ENCODE data around the gene LIFR. TPM values are rescaled to one million over a fixed set of nuclear protein-coding genes. Genes with fewer than 3 reads are reported as not detected.

The LIFR gene
- polyA plus RNA-seq, 1 donor (not counting 4 experiments of a cell fraction or from before 2014, with no cell fraction given) = 1.1 TPM

DNA sequence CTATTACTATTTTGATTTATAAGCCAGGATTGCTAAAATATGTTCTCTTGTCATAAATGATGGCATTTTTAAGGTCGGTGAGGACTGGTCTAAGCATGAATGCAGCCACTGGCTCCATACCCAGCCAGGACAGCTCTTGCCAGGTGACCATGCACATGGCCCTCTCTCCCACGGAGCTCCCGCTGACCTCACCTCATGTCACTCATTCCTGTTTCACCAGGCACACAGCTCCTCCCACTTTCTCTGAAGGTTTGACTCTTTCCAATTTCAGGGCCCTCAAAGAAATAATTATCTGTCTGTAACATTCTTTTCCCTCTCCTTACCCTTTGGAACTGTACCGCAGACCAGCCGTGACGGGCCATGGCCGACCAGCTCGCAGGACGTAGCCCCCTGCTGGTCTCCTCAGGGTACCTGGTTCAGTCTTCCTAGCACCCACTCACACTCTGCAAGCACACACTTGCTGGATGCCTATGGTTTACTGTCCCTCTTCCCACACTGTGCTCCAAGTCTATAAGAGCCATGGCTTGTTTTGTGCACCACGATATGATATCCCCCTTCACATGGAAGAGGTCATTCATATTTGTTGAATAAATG, 72.5 kb downstream of the LIFR start:
- H3K27me3 ChIP-seq (ENCODE audit: control insufficient read depth, extremely low read depth, insufficient read depth, low read length) = no peaks in the 10 kb centered on the region
- no peak for TF ChIP-seq EZH2 (IDR thresholded peaks at IDR 0.05; ENCODE audit: low read length)
- TF ChIP-seq, protein P1, sequence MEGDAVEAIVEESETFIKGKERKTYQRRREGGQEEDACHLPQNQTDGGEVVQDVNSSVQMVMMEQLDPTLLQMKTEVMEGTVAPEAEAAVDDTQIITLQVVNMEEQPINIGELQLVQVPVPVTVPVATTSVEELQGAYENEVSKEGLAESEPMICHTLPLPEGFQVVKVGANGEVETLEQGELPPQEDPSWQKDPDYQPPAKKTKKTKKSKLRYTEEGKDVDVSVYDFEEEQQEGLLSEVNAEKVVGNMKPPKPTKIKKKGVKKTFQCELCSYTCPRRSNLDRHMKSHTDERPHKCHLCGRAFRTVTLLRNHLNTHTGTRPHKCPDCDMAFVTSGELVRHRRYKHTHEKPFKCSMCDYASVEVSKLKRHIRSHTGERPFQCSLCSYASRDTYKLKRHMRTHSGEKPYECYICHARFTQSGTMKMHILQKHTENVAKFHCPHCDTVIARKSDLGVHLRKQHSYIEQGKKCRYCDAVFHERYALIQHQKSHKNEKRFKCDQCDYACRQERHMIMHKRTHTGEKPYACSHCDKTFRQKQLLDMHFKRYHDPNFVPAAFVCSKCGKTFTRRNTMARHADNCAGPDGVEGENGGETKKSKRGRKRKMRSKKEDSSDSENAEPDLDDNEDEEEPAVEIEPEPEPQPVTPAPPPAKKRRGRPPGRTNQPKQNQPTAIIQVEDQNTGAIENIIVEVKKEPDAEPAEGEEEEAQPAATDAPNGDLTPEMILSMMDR (optimal IDR thresholded peaks at IDR 0.05 in 1 of 3, IDR thresholded peaks at IDR 0.05 in 1 of 3, conservative IDR thresholded peaks at IDR 0.05 in 1 of 3; ENCODE audit: extremely low read depth in 1 of 3, insufficient read depth in 2 of 3, low read length in 3 of 3) = no peak
- H3K9ac ChIP-seq (ENCODE audit: control insufficient read depth, extremely low read depth, insufficient read depth, low read length) = no peak overlapping the region
- no peaks in the 10 kb centered on the region for H3K79me2 ChIP-seq (ENCODE audit: control insufficient read depth, insufficient read depth, low read length)
- H3K4me3 ChIP-seq (ENCODE audit: control insufficient read depth in 2 of 3, extremely low read depth in 1 of 3, insufficient read depth in 2 of 3, low read depth in 1 of 3, low read length in 3 of 3) = no peak overlapping the region
- no peak for FAIRE-seq
- DNase-seq (ENCODE audit: low read depth, low spot score) = no peak
- dilution Hi-C loops (cut with MboI; ENCODE audit: extremely low pct_ligation_motif_present, low sequenced_read_pairs) = no loop called here
- no peaks in the 10 kb centered on the region for H3K9me1 ChIP-seq (ENCODE audit: control insufficient read depth, extremely low read depth, insufficient read depth, low read length)
- H3K9me3 ChIP-seq (ENCODE audit: control insufficient read depth, low read depth, low read length) = no peaks in the 10 kb centered on the region
- no peak overlapping the region for H2AFZ ChIP-seq (ENCODE audit: control insufficient read depth, low read length)
- H3K36me3 ChIP-seq (ENCODE audit: control insufficient read depth in 2 of 2, extremely low read depth in 1 of 2, insufficient read depth in 2 of 2, low read length in 2 of 2) = no peaks in the 10 kb centered on the region
- no peak overlapping the region for H3K27ac ChIP-seq (ENCODE audit: control insufficient read depth, insufficient read depth, low read length)
- no peaks in the 10 kb centered on the region for H4K20me1 ChIP-seq (ENCODE audit: control insufficient read depth, extremely low read depth, insufficient read depth, low read length)
- H3K4me2 ChIP-seq (ENCODE audit: control insufficient read depth, extremely low read depth, insufficient read depth, low read depth, low read length) = no peak overlapping the region
- H3K4me1 ChIP-seq (ENCODE audit: control insufficient read depth, extremely low read depth, insufficient read depth, low read length) = no peaks in the 10 kb centered on the region

DNA sequence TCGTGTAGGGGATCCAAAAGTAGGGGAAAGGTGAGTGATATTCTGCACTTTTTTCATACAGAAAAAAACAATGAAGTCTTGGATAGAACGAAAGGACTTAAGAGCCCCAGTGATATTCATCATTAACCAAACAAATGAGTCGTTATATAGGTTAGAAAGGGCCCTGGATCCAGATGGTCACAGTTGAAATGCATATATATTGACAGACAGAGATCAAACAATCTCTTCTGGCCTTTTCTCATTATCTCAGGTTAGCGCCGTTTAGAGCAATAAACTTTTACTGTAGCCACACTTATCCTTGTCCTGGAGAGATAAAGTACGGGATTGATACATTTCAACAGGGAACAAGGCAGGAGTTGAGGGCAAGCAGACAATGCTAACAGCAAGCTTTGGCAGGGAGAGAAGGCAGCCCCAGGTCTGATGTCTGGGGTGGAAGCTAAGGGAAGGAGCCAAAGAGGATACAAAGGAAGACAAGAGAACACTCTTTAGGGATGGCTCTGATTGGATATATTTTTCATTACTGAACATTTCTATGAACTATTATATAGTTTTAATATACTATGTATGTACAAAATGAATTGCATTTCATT, 77.0 kb downstream of the LIFR start:
- Histone ChIP-seq H3K9me1 (ENCODE audit: control insufficient read depth, extremely low read depth, insufficient read depth, low read length) (no peaks in the 10 kb centered on the region), H2AFZ (ENCODE audit: control insufficient read depth, low read length) (no peak overlapping the region), H3K4me2 (ENCODE audit: control insufficient read depth, extremely low read depth, insufficient read depth, low read depth, low read length) (no peak overlapping the region), H4K20me1 (ENCODE audit: control insufficient read depth, extremely low read depth, insufficient read depth, low read length) (no peaks in the 10 kb centered on the region), H3K36me3 (ENCODE audit: control insufficient read depth in 2 of 2, extremely low read depth in 1 of 2, insufficient read depth in 2 of 2, low read length in 2 of 2) (no peaks in the 10 kb centered on the region), H3K79me2 (ENCODE audit: control insufficient read depth, insufficient read depth, low read length) (no peaks in the 10 kb centered on the region), H3K9ac (ENCODE audit: control insufficient read depth, extremely low read depth, insufficient read depth, low read length) (no peak overlapping the region), H3K9me3 (ENCODE audit: control insufficient read depth, low read depth, low read length) (no peaks in the 10 kb centered on the region), H3K4me3 (ENCODE audit: control insufficient read depth in 2 of 3, extremely low read depth in 1 of 3, insufficient read depth in 2 of 3, low read depth in 1 of 3, low read length in 3 of 3) (no peak overlapping the region), H3K4me1 (ENCODE audit: control insufficient read depth, extremely low read depth, insufficient read depth, low read length) (no peaks in the 10 kb centered on the region), H3K27ac (ENCODE audit: control insufficient read depth, insufficient read depth, low read length) (no peak overlapping the region), H3K27me3 (ENCODE audit: control insufficient read depth, extremely low read depth, insufficient read depth, low read length) (no peaks in the 10 kb centered on the region)
- TF ChIP-seq, protein P1 (optimal IDR thresholded peaks at IDR 0.05 in 1 of 3, IDR thresholded peaks at IDR 0.05 in 1 of 3, conservative IDR thresholded peaks at IDR 0.05 in 1 of 3; ENCODE audit: extremely low read depth in 1 of 3, insufficient read depth in 2 of 3, low read length in 3 of 3) = no peak
- TF ChIP-seq EZH2 (IDR thresholded peaks at IDR 0.05; ENCODE audit: low read length) = no peak
- dilution Hi-C loops (cut with MboI; ENCODE audit: extremely low pct_ligation_motif_present, low sequenced_read_pairs) = no loop called here
- DNase-seq (ENCODE audit: low read depth, low spot score) (no peak), FAIRE-seq (no peak)
